HUES64 (cell line): ENCODE measurements around the gene KCNQ1.

ENCODE experiments used
- H3K27ac ChIP-seq: 2 replicates; pipeline ENCODE4 v1.7.0; 2013; ENCODE audit warnings: low read depth, low read length, inconsistent platforms
- H3K27me3 ChIP-seq: 2 replicates; pipeline ENCODE4 v1.6.1; 2013; ENCODE audit warnings: mild to moderate bottlenecking, low read length; ENCODE audit not compliant: insufficient read depth
- H3K36me3 ChIP-seq: 2 replicates; pipeline ENCODE4 v1.6.1; 2013; ENCODE audit warnings: mild to moderate bottlenecking, low read length; ENCODE audit not compliant: insufficient read depth
- H3K4me1 ChIP-seq: 2 replicates; pipeline ENCODE4 v1.6.1; 2013; ENCODE audit warnings: mild to moderate bottlenecking, low read length, moderate library complexity; ENCODE audit not compliant: insufficient read depth
- H3K4me3 ChIP-seq: 2 replicates; pipeline ENCODE4 v1.5.1; 2013; ENCODE audit warnings: mild to moderate bottlenecking, low read length, moderate library complexity
- H3K9ac ChIP-seq: 2 replicates; pipeline ENCODE4 v1.6.1; 2013; ENCODE audit warnings: mild to moderate bottlenecking, low read depth, low read length
- H3K9me3 ChIP-seq: 2 replicates; pipeline ENCODE4 v1.6.1; 2013; ENCODE audit warnings: low read depth, low read length; ENCODE audit not compliant: insufficient read depth
- WGBS: fragments of 150-250, 120-280 bp; methylation state at CpG from one replicate; pipeline ENCODE4 v1.1.7; 2013; ENCODE audit warnings: missing lambda C conversion rate; 5-methylcytosine and 5-hydroxymethylcytosine counted together

KCNQ1 gene

GRCh38 chr11:2581151-2581930 lies 136.5 kb downstream of the KCNQ1 start:
- no peak overlapping the region for H3K4me3 ChIP-seq
- no peaks in the 10 kb centered on the region for H3K9me3 ChIP-seq
- H3K4me1 ChIP-seq, result no peaks in the 10 kb centered on the region
- 95% methylated on average over 22 of the region's 22 CpGs for WGBS
- no peak overlapping the region for H3K27ac ChIP-seq
- H3K27me3 ChIP-seq, result peaks cover 33% of the 10 kb centered on the region
- H3K36me3 ChIP-seq, result no peaks in the 10 kb centered on the region
- no peak overlapping the region for H3K9ac ChIP-seq

GRCh38 chr11:2581931-2582350 lies 137.1 kb downstream of the KCNQ1 start:
- no peak overlapping the region for H3K4me3 ChIP-seq
- no peak overlapping the region for H3K9ac ChIP-seq
- H3K9me3 ChIP-seq, result no peaks in the 10 kb centered on the region
- H3K36me3 ChIP-seq, result no peaks in the 10 kb centered on the region
- H3K27me3 ChIP-seq, result peaks cover 34% of the 10 kb centered on the region
- H3K27ac ChIP-seq, result no peak overlapping the region
- no peaks in the 10 kb centered on the region for H3K4me1 ChIP-seq
- WGBS, result 96% methylated on average over 23 of the region's 23 CpGs

DNA sequence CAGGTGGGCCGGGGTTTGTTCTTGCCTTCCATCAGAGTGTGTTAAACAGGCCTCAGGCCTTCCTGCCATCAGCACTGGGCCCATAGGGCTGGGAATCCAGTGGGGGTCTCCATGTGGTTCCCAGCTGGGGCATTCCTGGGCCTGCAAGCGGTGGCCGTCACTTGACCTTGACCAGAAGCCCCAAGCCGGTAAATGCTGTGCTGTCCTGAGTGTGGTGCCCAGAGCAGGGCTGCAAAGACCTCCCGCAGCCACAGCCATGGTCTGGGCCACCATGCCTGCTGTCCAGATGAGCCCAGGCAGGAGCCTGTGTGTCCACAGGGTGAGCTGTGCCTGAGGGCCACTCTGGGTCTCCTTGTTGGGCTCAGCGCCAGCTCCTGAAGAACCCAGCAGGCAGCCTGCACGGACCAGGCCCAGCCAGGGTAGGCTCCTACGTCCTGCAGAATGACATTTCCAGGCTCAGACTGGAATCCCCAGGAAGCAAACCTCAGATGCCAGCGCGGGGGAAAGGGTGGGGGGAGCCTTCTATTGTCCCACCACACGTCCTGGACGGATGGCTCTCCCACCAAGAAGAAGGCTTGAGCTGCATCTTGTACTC lies 137.6 kb downstream of the KCNQ1 start:
- Histone ChIP-seq H3K4me3 (no peak overlapping the region), H3K4me1 (no peaks in the 10 kb centered on the region), H3K27me3 (peaks cover 38% of the 10 kb centered on the region), H3K9ac (no peak overlapping the region), H3K9me3 (no peaks in the 10 kb centered on the region), H3K36me3 (no peaks in the 10 kb centered on the region), H3K27ac (no peak overlapping the region)
- WGBS, result 83% methylated on average over 12 of the region's 12 CpGs

DNA sequence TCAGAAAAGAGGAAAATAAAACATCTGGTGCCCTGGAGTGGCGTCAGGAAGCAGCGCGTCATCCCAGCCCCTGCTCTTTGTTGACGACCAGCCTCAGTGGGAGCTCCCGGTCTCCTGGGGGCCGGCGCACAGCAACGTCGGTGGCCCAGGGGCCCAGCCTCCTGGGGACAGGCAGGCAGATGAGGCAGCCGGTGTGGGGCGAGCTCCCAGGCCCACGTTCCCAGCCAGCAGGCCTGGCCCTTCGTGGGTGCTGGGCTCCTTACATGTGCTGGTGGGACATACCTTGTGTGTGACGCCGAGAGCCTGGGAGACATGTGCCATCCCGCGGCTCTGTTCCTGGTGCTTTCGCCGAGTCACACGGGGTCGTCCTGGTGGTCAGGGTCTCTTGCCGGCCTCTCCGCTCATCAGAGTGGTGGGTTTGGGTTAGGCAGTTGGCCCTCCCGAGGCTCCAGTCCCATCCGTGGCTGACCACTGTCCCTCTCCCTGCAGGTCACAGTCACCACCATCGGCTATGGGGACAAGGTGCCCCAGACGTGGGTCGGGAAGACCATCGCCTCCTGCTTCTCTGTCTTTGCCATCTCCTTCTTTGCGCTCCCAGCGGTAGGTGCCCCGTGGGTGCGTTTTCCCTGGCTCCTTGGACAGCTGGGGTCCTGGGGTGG lies 138.3 kb downstream of the KCNQ1 start:
- H3K4me3 ChIP-seq, result no peak overlapping the region
- H3K27me3 ChIP-seq, result peaks cover 44% of the 10 kb centered on the region
- H3K36me3 ChIP-seq, result no peaks in the 10 kb centered on the region
- no peak overlapping the region for H3K27ac ChIP-seq
- no peaks in the 10 kb centered on the region for H3K9me3 ChIP-seq
- H3K9ac ChIP-seq, result no peak overlapping the region
- WGBS, result 92% methylated on average over 33 of the region's 33 CpGs
- no peaks in the 10 kb centered on the region for H3K4me1 ChIP-seq

- no peak overlapping the region for H3K4me3 ChIP-seq
- peaks cover 48% of the 10 kb centered on the region for H3K27me3 ChIP-seq
- no peak overlapping the region for H3K27ac ChIP-seq
- WGBS, result 92% methylated on average over 6 of the region's 6 CpGs
- no peaks in the 10 kb centered on the region for H3K36me3 ChIP-seq
- H3K4me1 ChIP-seq, result no peaks in the 10 kb centered on the region
- no peaks in the 10 kb centered on the region for H3K9me3 ChIP-seq
- H3K9ac ChIP-seq, result no peak overlapping the region
These were observed 138.8 kb downstream of the KCNQ1 start for GRCh38 chr11:2583605-2583958.

- Histone ChIP-seq H3K27ac (no peak overlapping the region), H3K4me1 (no peaks in the 10 kb centered on the region), H3K36me3 (no peaks in the 10 kb centered on the region), H3K9ac (no peak overlapping the region), H3K27me3 (peaks cover 56% of the 10 kb centered on the region), H3K9me3 (no peaks in the 10 kb centered on the region), H3K4me3 (no peak overlapping the region)
- 68% methylated on average over 4 of the region's 4 CpGs for WGBS
These were observed 139.6 kb downstream of the KCNQ1 start for GRCh38 chr11:2584434-2584811.

DNA sequence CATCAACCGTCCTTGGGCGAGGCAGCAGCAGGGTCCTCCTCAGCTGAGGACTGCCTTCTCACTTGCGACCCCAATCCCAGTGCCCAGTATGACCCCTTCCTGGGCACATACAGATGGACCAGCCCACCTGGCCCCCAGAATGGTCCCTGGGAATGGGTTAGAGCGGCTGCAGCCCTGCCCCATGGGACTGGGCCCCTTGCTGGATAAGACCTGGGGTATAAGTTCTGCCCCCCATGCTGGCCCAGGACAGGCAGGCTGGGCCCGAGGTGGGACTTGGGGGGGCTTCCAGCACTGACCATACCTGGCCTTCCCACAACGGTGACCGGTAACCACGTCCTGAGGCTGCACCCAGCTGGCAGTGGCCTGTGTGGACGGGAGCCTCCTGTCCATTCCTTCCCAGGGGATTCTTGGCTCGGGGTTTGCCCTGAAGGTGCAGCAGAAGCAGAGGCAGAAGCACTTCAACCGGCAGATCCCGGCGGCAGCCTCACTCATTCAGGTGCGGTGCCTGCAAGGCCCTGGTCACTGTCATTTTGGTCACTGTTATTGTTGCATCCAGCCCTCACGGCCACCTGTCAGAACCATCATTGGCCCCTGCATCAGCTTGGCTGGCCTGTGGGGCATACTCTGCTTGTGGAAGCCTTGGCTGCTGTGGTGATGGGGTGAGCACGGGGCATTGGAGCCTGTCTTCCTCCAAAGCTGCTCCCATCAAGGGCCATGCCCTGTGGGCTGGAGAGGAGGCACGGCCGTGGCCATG lies 140.2 kb downstream of the KCNQ1 start:
- H3K36me3 ChIP-seq, result no peaks in the 10 kb centered on the region
- no peaks in the 10 kb centered on the region for H3K9me3 ChIP-seq
- H3K27me3 ChIP-seq, result peaks cover 57% of the 10 kb centered on the region
- H3K27ac ChIP-seq, result no peak overlapping the region
- WGBS, result 93% methylated on average over 18 of the region's 18 CpGs
- no peak overlapping the region for H3K9ac ChIP-seq
- no peaks in the 10 kb centered on the region for H3K4me1 ChIP-seq
- no peak overlapping the region for H3K4me3 ChIP-seq

GRCh38 chr11:2585566-2586086 lies 140.8 kb downstream of the KCNQ1 start:
- Histone ChIP-seq H3K27me3 (peaks cover 61% of the 10 kb centered on the region), H3K36me3 (no peaks in the 10 kb centered on the region), H3K9me3 (no peaks in the 10 kb centered on the region), H3K4me1 (no peaks in the 10 kb centered on the region), H3K4me3 (no peak overlapping the region), H3K27ac (no peak overlapping the region), H3K9ac (no peak overlapping the region)
- WGBS, result 93% methylated on average over 6 of the region's 6 CpGs

GRCh38 chr11:2586087-2586792 lies 141.4 kb downstream of the KCNQ1 start:
- H3K36me3 ChIP-seq, result no peaks in the 10 kb centered on the region
- no peak overlapping the region for H3K27ac ChIP-seq
- peaks cover 65% of the 10 kb centered on the region for H3K27me3 ChIP-seq
- WGBS, result 92% methylated on average over 18 of the region's 18 CpGs
- no peak overlapping the region for H3K9ac ChIP-seq
- H3K4me1 ChIP-seq, result no peaks in the 10 kb centered on the region
- no peak overlapping the region for H3K4me3 ChIP-seq
- H3K9me3 ChIP-seq, result no peaks in the 10 kb centered on the region

GRCh38 chr11:2586793-2587131 lies 142.0 kb downstream of the KCNQ1 start:
- WGBS, result 86% methylated on average over 5 of the region's 5 CpGs
- H3K9ac ChIP-seq, result no peak overlapping the region
- H3K4me3 ChIP-seq, result no peak overlapping the region
- no peaks in the 10 kb centered on the region for H3K36me3 ChIP-seq
- no peaks in the 10 kb centered on the region for H3K4me1 ChIP-seq
- peaks cover 70% of the 10 kb centered on the region for H3K27me3 ChIP-seq
- H3K27ac ChIP-seq, result no peak overlapping the region
- no peaks in the 10 kb centered on the region for H3K9me3 ChIP-seq
